Prostate gland (tissue), 2 donors: ENCODE data around the gene SLC2A4RG. TPM values are rescaled to one million over a fixed set of nuclear protein-coding genes. Genes with fewer than 3 reads are reported as not detected.
"Not testable (repeated sequence)": the region's sequence is repeated elsewhere in the genome, so short reads cannot be mapped to it uniquely, and the experiment has no call there.

Source experiments
- DNase-seq: peaks from one replicate; pipeline ENCODE4 v3.0.0-alpha.2; 2019; ENCODE audit warnings: low spot score
- H3K27ac ChIP-seq, 2 donors: fragments of 200-600 bp; sonication (generic); 2 replicates each; pipeline ENCODE4 v1.5.1; 2017 to 2019
- H3K27me3 ChIP-seq: fragments of 200-600 bp; sonication (generic); replicated peaks from 2 replicates; pipeline ENCODE4 v1.5.1; 2019; ENCODE audit not compliant: insufficient read depth
- H3K36me3 ChIP-seq, 2 donors: fragments of 200-600 bp; sonication (generic); 1 replicate in 1 of 2; 2 replicates in 1 of 2; pipeline versions ENCODE4 v1.5.1 to v1.8.1; 2017 to 2019
- H3K4me1 ChIP-seq: fragments of 200-600 bp; sonication (generic); replicated peaks from 2 replicates; pipeline ENCODE4 v1.5.1; 2019
- H3K4me3 ChIP-seq, 2 donors: fragments of 200-600 bp; sonication (generic); 2 replicates each; pipeline ENCODE4 v1.5.1; 2017 to 2019
- H3K9me3 ChIP-seq: fragments of 200-600 bp; sonication (generic); 2 replicates; pipeline ENCODE4 v1.5.1; 2017
- POLR2A ChIP-seq: fragments of 450-650 bp; IDR thresholded peaks from one replicate; pipeline ENCODE4 v1.6.1; 2016; ENCODE audit warnings: antibody characterized with exemption, mild to moderate bottlenecking
- POLR2AphosphoS5 ChIP-seq: sonication (generic); formaldehyde crosslinking; IDR thresholded peaks from one replicate; pipeline ENCODE4 v1.6.1; 2017; ENCODE audit warnings: antibody characterized with exemption
- WGBS: methylation state at CpG from one replicate; pipeline ENCODE4 v1.1.5; 2018; 5-methylcytosine and 5-hydroxymethylcytosine counted together
- intact Hi-C: fragments of 100-400 bp; cut with DNase I; formaldehyde crosslinking; loops from one replicate; pipeline ENCODE4 v1.14.2; 2022
- total RNA-seq, 2 donors: library from RNA; depleted of rRNA; stranded (reverse); fragments of >200 nt; gene quantifications; one replicate each; pipeline ENCODE4 v1.1.0, GENCODE V29; 2016
- TF ChIP-seq, protein P1 (sequence below), 4 experiments: fragments of 200-600 bp in 2 of 4; fragments of 450-650 bp in 2 of 4; sonication (generic) in 2 of 4; IDR thresholded peaks; 1 replicate in 3 of 4; 2 replicates in 1 of 4; pipeline ENCODE4 v1.5.1; 2016 to 2019; ENCODE audit warnings: antibody characterized with exemption in 4 of 4, mild to moderate bottlenecking in 2 of 4, moderate library complexity in 2 of 4

The SLC2A4RG gene
- total RNA-seq, 2 donors from 2014 or later = 140 to 155 TPM

- H3K27ac ChIP-seq = no peak overlapping the region
- H3K4me3 ChIP-seq = no peak overlapping the region
- DNase-seq = no peak
- H3K27me3 ChIP-seq = no peaks in the 10 kb centered on the region
- TF ChIP-seq POLR2A = no peak
- no peak for TF ChIP-seq POLR2AphosphoS5
- TF ChIP-seq, protein P1, sequence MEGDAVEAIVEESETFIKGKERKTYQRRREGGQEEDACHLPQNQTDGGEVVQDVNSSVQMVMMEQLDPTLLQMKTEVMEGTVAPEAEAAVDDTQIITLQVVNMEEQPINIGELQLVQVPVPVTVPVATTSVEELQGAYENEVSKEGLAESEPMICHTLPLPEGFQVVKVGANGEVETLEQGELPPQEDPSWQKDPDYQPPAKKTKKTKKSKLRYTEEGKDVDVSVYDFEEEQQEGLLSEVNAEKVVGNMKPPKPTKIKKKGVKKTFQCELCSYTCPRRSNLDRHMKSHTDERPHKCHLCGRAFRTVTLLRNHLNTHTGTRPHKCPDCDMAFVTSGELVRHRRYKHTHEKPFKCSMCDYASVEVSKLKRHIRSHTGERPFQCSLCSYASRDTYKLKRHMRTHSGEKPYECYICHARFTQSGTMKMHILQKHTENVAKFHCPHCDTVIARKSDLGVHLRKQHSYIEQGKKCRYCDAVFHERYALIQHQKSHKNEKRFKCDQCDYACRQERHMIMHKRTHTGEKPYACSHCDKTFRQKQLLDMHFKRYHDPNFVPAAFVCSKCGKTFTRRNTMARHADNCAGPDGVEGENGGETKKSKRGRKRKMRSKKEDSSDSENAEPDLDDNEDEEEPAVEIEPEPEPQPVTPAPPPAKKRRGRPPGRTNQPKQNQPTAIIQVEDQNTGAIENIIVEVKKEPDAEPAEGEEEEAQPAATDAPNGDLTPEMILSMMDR (IDR thresholded peaks at IDR 0.05) = no peak
- H3K9me3 ChIP-seq = no peaks in the 10 kb centered on the region
- 85% methylated on average over 12 of the region's 12 CpGs for WGBS
- H3K4me1 ChIP-seq = peaks cover 17% of the 10 kb centered on the region
- no peaks in the 10 kb centered on the region for H3K36me3 ChIP-seq
- intact Hi-C loops = no loop called here
These were observed 28.4 kb upstream of the SLC2A4RG start for GRCh38 chr20:63711085-63711645.

GRCh38 chr20:63712191-63712590 lies 27.4 kb upstream of the SLC2A4RG start:
- intact Hi-C loops = no loop called here
- H3K4me1 ChIP-seq = peaks cover 9% of the 10 kb centered on the region
- no peak overlapping the region for H3K27ac ChIP-seq
- DNase-seq = no peak
- H3K27me3 ChIP-seq = no peaks in the 10 kb centered on the region
- no peaks in the 10 kb centered on the region for H3K36me3 ChIP-seq
- no peaks in the 10 kb centered on the region for H3K9me3 ChIP-seq
- H3K4me3 ChIP-seq = no peak overlapping the region
- 98% methylated on average over 1 of the region's 1 CpG for WGBS
- no peak for TF ChIP-seq POLR2A
- no peak for TF ChIP-seq POLR2AphosphoS5
- TF ChIP-seq, protein P1 (IDR thresholded peaks at IDR 0.05) = no peak

- Histone ChIP-seq H3K4me3 (no peak overlapping the region), H3K9me3 (no peaks in the 10 kb centered on the region), H3K27ac (no peak overlapping the region), H3K27me3 (no peaks in the 10 kb centered on the region), H3K36me3 (no peaks in the 10 kb centered on the region), H3K4me1 (no peaks in the 10 kb centered on the region)
- DNase-seq = no peak
- TF ChIP-seq, protein P1 (IDR thresholded peaks at IDR 0.05) = no peak
- TF ChIP-seq POLR2A = no peak
- TF ChIP-seq POLR2AphosphoS5 = no peak
- WGBS = 98% methylated on average over 5 of the region's 5 CpGs
- intact Hi-C loops = no loop called here
These were observed 24.7 kb upstream of the SLC2A4RG start for GRCh38 chr20:63714858-63715257.

- no peak for TF ChIP-seq POLR2A
- TF ChIP-seq, protein P1 (IDR thresholded peaks at IDR 0.05) = no peak
- no peak for TF ChIP-seq POLR2AphosphoS5
- Histone ChIP-seq H3K27me3 (no peaks in the 10 kb centered on the region), H3K9me3 (no peaks in the 10 kb centered on the region), H3K36me3 (no peaks in the 10 kb centered on the region), H3K4me3 (no peak overlapping the region), H3K4me1 (no peaks in the 10 kb centered on the region), H3K27ac (no peak overlapping the region)
- 98% methylated on average over 2 of the region's 2 CpGs for WGBS
- DNase-seq = no peak
- intact Hi-C loops = no loop called here
These were observed 20.6 kb upstream of the SLC2A4RG start for GRCh38 chr20:63718996-63719395.

DNA sequence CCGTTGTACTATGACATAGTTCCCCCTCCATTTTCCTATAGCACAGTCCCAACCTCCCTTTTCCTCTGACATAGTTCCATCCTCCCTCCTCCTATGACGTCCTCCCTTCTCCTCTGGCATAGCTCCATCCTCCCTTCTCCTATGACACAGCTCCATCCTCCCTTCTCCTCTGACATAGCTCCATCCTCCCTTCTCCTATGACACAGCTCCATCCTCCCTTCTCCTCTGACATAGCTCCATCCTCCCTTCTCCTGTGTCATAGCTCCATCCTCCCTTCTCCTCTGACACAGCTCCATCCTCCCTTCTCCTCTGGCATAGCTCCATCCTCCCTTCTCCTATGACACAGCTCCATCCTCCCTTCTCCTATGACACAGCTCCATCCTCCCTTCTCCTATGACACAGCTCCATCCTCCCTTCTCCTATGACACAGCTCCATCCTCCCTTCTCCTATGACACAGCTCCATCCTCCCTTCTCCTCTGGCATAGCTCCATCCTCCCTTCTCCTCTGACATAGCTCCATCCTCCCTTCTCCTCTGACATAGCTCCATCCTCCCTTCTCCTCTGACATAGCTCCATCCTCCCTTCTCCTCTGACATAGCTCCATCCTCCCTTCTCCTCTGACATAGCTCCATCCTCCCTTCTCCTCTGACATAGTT lies 16.5 kb upstream of the SLC2A4RG start:
- intact Hi-C loops, H3K27ac ChIP-seq, H3K9me3 ChIP-seq, H3K4me3 ChIP-seq, H3K27me3 ChIP-seq, H3K36me3 ChIP-seq, H3K4me1 ChIP-seq, DNase-seq: not testable (repeated sequence)
- 83% methylated on average over 2 of the region's 2 CpGs for WGBS

DNA sequence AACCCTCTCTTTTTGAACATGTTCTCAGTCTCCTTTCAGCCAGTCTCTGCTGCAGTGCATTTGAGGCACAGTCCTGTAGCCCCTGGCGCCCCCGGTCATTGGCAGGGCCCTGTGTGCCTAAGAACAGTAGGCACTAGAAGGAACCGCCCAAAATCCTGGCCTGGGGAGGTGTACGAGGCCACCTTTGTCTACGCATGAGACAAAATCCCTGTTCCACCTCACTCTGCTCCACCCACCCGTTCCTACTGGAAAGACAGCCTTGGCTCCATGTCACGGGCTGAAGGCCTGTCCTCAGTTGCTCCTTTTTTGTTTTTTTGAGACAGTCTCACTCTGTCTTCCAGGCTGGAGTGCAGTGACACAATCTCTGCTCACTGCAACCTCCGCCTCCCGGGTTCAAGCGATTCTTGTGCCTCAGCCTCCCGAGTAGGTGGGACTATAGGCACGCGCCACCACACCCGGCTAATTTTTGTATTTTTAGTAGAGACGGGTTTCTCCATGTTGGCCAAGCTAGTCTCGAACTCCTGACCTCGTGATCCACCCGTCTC lies 9.3 kb upstream of the SLC2A4RG start:
- H3K27me3 ChIP-seq, intact Hi-C loops, H3K4me1 ChIP-seq, H3K4me3 ChIP-seq, H3K36me3 ChIP-seq, DNase-seq, H3K27ac ChIP-seq, H3K9me3 ChIP-seq: not testable (repeated sequence)
- 92% methylated on average over 18 of the region's 18 CpGs for WGBS
